Tibial nerve (tissue), 4 donors: Measurements from ENCODE around the gene PCDH7. TPM values are rescaled to one million over a fixed set of nuclear protein-coding genes. Genes with fewer than 3 reads are reported as not detected.

Experiments used
- DNase-seq, 2 donors: peaks; one replicate each; pipeline ENCODE4 v3.0.0-alpha.2; 2019; ENCODE audit warnings: low spot score in 2 of 2
- H3K27ac ChIP-seq, 4 donors: fragments of 200-600 bp; sonication (generic) in 3 of 4; one replicate each; pipeline ENCODE4 v1.5.1; 2017 to 2019; ENCODE audit warnings: mild to moderate bottlenecking in 1 of 4
- H3K27me3 ChIP-seq, 2 donors: fragments of 200-600 bp; sonication (generic) in 1 of 2; one replicate each; pipeline versions ENCODE4 v1.5.1 to v1.6.0; 2017 to 2019
- H3K36me3 ChIP-seq, 3 donors: fragments of 200-600 bp; sonication (generic); one replicate each; pipeline ENCODE4 v1.5.1; 2018 to 2019
- H3K4me1 ChIP-seq, 4 donors: fragments of 200-600 bp; sonication (generic) in 3 of 4; one replicate each; pipeline ENCODE4 v1.5.1; 2017 to 2019
- H3K4me3 ChIP-seq, 4 donors: fragments of 200-600 bp; sonication (generic) in 3 of 4; one replicate each; pipeline ENCODE4 v1.5.1; 2017 to 2019; ENCODE audit warnings: mild to moderate bottlenecking in 1 of 4, moderate library complexity in 1 of 4
- H3K9me3 ChIP-seq, 4 donors: fragments of 200-600 bp; sonication (generic) in 3 of 4; one replicate each; pipeline ENCODE4 v1.5.1; 2017 to 2019
- EP300 ChIP-seq, 2 donors: sonication (generic); formaldehyde crosslinking; IDR thresholded peaks; one replicate each; pipeline ENCODE4 v1.6.1; 2017; ENCODE audit warnings: antibody characterized with exemption in 2 of 2, mild to moderate bottlenecking in 1 of 2
- POLR2A ChIP-seq, 2 donors: fragments of 450-650 bp; IDR thresholded peaks; one replicate each; pipeline ENCODE4 v1.6.1; 2017; ENCODE audit warnings: antibody characterized with exemption in 2 of 2, mild to moderate bottlenecking in 2 of 2, moderate library complexity in 2 of 2
- WGBS, 2 donors: methylation state at CpG; one replicate each; pipeline ENCODE4 v1.1.5; 2018; 5-methylcytosine and 5-hydroxymethylcytosine counted together
- total RNA-seq, 4 donors: library from RNA; depleted of rRNA; stranded (reverse); fragments of >200 nt; gene quantifications; one replicate each; pipeline ENCODE4 v1.1.0, GENCODE V29; 2016
- TF ChIP-seq, protein P1 (sequence below), 5 experiments: fragments of 200-600 bp in 3 of 5; fragments of 450-650 bp in 2 of 5; sonication (generic) in 3 of 5; IDR thresholded peaks; one replicate each; pipeline ENCODE4 v1.5.1; 2016 to 2019; ENCODE audit warnings: antibody characterized with exemption in 5 of 5, mild to moderate bottlenecking in 3 of 5, moderate library complexity in 2 of 5

Gene PCDH7
- total RNA-seq, 4 donors from 2014 or later = 5.1 to 26.0 (median 14.2) TPM

DNA sequence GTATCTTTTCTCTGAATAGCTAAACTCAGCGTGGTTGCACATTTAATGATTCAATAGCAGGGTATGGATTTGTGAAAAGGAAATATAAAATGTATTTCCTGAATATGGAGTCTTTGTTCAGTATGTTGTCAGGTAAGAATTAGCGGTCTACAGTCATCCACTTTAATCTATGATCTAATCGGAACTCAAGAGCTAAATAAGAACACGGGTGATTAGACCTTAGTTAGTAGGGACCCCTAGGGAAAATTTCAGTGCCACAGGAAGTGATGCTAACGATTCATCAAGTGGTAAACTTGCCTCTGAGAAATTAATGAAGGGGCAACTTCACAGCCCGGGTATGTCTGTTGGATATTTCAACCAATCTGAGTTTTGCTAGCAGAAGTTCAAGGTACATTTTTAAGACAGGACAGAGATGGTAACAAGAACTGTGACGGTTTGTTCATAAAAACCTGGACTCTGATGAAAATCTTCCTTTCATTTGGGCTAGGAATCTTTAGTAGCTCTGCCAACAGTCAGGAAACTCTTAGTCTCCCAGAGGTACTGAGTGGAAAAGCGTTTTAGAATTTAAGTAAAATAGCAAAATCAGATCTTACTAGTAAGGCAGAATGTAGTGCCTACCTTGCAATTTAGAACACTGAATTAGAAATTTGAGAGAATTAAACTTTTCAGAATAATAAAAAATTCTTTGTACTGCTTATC is 47.1 kb downstream of the PCDH7 start:
- Histone ChIP-seq H3K27ac (no peak overlapping the region), H3K9me3 (no peaks in the 10 kb centered on the region), H3K4me1 (peaks cover 0 to 12% (median 0%) of the 10 kb centered on the region in 4 donors), H3K36me3 (no peaks in the 10 kb centered on the region), H3K27me3 (no peaks in the 10 kb centered on the region), H3K4me3 (no peak overlapping the region)
- no peak for TF ChIP-seq EP300 (IDR thresholded peaks at IDR 0.05)
- TF ChIP-seq, protein P1, sequence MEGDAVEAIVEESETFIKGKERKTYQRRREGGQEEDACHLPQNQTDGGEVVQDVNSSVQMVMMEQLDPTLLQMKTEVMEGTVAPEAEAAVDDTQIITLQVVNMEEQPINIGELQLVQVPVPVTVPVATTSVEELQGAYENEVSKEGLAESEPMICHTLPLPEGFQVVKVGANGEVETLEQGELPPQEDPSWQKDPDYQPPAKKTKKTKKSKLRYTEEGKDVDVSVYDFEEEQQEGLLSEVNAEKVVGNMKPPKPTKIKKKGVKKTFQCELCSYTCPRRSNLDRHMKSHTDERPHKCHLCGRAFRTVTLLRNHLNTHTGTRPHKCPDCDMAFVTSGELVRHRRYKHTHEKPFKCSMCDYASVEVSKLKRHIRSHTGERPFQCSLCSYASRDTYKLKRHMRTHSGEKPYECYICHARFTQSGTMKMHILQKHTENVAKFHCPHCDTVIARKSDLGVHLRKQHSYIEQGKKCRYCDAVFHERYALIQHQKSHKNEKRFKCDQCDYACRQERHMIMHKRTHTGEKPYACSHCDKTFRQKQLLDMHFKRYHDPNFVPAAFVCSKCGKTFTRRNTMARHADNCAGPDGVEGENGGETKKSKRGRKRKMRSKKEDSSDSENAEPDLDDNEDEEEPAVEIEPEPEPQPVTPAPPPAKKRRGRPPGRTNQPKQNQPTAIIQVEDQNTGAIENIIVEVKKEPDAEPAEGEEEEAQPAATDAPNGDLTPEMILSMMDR (IDR thresholded peaks at IDR 0.05) = no peak
- 48 to 50% methylated on average over 8 of the region's 8 CpGs for WGBS, 2 donors
- no peak for DNase-seq

DNA sequence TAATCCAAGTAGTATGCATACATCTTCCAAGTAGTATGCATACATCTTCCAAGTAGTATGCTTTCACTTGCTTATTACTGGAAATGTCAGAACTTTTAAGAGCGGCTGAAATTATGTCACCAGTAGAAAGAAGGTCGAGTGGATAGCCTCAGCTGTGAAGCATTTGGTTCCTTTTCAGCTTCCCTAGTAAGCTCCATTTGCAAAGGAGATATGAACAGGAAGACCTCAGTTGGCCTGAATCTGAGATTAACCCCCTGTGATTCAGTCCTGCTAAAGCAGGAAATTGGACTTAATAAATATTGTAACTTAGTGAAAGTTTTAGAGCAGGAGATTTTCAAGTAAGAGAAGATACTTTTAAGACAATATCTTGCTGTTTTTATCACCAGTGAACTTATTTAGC is 48.1 kb downstream of the PCDH7 start:
- TF ChIP-seq EP300 (IDR thresholded peaks at IDR 0.05) = no peak
- TF ChIP-seq, protein P1 (IDR thresholded peaks at IDR 0.05) = no peak
- TF ChIP-seq POLR2A (IDR thresholded peaks at IDR 0.05) = no peak
- 44 to 49% methylated on average over 2 of the region's 2 CpGs for WGBS, 2 donors
- no peaks in the 10 kb centered on the region for H3K27me3 ChIP-seq
- H3K4me3 ChIP-seq = no peak overlapping the region
- peaks cover 0 to 12% (median 0%) of the 10 kb centered on the region in 4 donors for H3K4me1 ChIP-seq
- H3K9me3 ChIP-seq = no peaks in the 10 kb centered on the region
- no peak for DNase-seq
- no peaks in the 10 kb centered on the region for H3K36me3 ChIP-seq
- H3K27ac ChIP-seq = no peak overlapping the region

DNA sequence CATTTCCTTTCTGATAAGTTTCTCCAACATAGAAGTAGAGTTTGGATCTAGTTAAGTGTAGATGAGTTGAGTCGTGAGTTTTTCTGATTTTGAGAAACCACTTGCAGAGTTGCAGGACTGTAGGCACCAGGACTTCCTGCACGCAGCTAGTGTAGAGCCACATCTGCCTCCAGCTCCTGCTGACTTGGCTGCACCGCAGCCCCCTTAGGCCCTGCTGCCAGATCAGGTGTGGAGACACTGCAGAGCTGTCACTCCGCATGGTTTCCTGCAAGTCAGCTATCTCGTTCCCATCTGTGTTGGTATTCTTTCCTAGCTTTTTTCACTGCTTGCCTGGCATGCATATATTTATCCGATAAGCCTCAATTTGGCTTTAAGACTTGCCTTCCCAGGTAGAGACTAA is 48.9 kb downstream of the PCDH7 start:
- no peaks in the 10 kb centered on the region for H3K9me3 ChIP-seq
- no peak overlapping the region for H3K27ac ChIP-seq
- H3K4me3 ChIP-seq = no peak overlapping the region
- H3K4me1 ChIP-seq = peaks cover 0 to 12% (median 0%) of the 10 kb centered on the region in 4 donors
- TF ChIP-seq, protein P1 (IDR thresholded peaks at IDR 0.05) = no peak
- no peak for TF ChIP-seq EP300 (IDR thresholded peaks at IDR 0.05)
- TF ChIP-seq POLR2A (IDR thresholded peaks at IDR 0.05) = no peak
- no peak for DNase-seq
- H3K36me3 ChIP-seq = no peaks in the 10 kb centered on the region
- 88 to 93% methylated on average over 6 of the region's 6 CpGs for WGBS, 2 donors
- no peaks in the 10 kb centered on the region for H3K27me3 ChIP-seq

DNA sequence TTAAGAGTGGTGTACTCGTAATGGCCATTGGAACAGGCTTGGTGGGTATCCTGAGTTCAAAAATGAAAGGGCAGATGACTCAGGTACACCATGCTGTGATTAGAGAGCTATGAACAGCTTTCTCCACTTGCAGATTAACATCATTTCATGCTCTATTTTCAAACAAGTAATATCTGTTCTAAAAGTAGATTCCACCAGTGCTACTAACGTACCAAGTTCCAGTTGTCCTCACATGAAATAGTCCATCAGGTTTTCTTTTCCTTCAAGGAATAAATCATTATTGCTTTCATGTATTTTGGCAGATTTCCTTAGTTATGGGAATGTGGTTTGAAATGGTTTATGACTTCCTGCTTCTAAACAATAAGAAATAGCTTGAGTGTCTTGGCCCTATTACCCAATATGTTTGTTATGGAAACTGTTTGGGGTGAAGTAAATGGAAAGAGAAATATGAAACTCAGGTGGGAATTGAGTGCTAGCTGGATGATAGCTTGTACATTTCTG is 49.9 kb downstream of the PCDH7 start:
- Histone ChIP-seq H3K27ac (no peak overlapping the region), H3K9me3 (no peaks in the 10 kb centered on the region), H3K27me3 (no peaks in the 10 kb centered on the region), H3K4me1 (peaks cover 0 to 12% (median 0%) of the 10 kb centered on the region in 4 donors), H3K4me3 (no peak overlapping the region), H3K36me3 (no peaks in the 10 kb centered on the region)
- 47 to 53% methylated on average over 2 of the region's 2 CpGs for WGBS, 2 donors
- DNase-seq = no peak
- TF ChIP-seq, protein P1 (IDR thresholded peaks at IDR 0.05) = no peak
- TF ChIP-seq POLR2A (IDR thresholded peaks at IDR 0.05) (no peak), EP300 (IDR thresholded peaks at IDR 0.05) (no peak)

DNA sequence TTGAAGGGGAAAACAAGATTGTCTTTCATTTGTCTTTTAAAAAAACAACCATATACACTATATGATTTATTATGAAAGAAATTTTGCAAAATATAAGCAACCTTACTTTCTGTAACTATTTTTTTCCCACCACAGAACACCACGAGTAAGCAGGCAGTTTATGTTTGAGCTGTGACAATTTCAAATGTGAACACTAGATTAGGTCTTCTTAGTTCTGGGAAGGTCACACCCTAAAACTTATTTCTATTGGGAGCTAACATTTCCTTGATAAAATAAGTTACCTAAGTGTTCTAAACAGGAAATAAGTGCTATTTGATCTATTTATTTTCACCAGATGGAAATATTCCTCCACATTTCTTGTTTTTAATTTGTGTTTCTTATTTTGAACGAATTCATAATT is 50.6 kb downstream of the PCDH7 start:
- Histone ChIP-seq H3K27me3 (no peaks in the 10 kb centered on the region), H3K27ac (no peak overlapping the region), H3K4me1 (peaks cover 0 to 12% (median 0%) of the 10 kb centered on the region in 4 donors), H3K36me3 (no peaks in the 10 kb centered on the region), H3K4me3 (no peak overlapping the region), H3K9me3 (no peaks in the 10 kb centered on the region)
- no peak for DNase-seq
- TF ChIP-seq POLR2A (IDR thresholded peaks at IDR 0.05) = no peak
- TF ChIP-seq, protein P1 (IDR thresholded peaks at IDR 0.05) = no peak
- TF ChIP-seq EP300 (IDR thresholded peaks at IDR 0.05) = no peak
- 55 to 62% methylated on average over 2 of the region's 2 CpGs for WGBS, 2 donors
